HG03103 (cell line): ENCODE results near the gene CAMK4.
"Not testable (repeated sequence)": the region's sequence is repeated elsewhere in the genome, so short reads cannot be mapped to it uniquely, and the experiment has no call there.

ENCODE experiments used
- ATAC-seq: cut with Tn5 transposase; IDR thresholded peaks from one replicate; pipeline ENCODE4 v1.9.1; 2021; ENCODE audit warnings: low read depth; ENCODE audit not compliant: unreplicated experiment

Gene CAMK4

DNA sequence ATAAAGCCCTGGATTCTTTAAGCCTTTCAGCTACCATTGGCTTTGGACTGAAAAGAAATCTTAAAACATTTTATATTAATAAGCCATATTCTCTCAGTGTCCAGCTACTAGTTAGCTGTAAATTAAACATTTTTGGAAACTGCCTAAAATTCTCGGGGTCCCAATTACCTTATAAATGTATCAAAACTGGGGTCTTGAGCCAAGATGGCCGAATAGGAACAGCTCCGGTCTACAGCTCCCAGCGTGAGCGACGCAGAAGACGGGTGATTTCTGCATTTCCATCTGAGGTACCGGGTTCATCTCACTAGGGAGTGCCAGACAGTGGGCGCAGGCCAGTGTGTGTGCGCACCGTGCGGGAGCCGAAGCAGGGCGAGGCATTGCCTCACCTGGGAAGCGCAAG is 77.9 kb downstream of the CAMK4 start:
- ATAC-seq: not testable (repeated sequence)

DNA sequence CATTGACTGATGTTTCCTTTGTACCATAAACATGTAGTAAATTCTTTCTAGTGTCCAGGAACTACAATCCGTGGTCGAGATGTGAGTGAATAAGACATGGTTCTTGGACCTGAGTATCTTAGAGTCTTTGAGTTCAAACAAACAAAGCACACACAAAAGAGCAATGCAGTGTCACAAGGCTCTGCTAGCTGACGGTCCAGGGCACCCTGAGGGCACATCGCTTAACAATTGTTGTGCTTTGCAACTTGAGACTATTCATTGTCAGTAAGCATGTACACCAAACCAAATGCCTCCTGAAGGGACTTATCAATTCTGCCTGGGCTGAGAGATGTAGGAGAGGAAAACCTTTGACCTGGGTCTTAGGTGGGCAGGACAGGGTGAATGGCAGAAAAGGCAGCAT is 84.8 kb downstream of the CAMK4 start:
- ATAC-seq: no peak

DNA sequence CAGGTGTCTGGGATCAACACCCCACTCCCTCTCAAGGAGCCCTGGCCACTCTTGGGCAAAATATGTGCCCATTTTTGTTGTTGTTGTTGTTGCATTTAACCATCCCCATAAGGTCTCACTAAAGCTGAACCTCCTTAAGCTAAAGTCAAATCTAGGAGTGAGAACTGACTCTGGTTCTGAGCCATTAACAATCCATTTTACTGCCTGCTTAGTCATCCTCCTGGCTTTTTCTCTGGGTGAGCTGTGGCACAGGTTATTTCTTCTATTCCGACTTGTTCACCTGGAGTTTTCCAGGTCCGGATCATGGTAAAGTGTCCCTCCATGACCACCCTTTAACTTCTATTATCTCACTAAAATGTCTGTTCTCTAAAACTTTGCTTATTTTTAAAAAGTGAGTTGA is 85.2 kb downstream of the CAMK4 start:
- no peak for ATAC-seq

DNA sequence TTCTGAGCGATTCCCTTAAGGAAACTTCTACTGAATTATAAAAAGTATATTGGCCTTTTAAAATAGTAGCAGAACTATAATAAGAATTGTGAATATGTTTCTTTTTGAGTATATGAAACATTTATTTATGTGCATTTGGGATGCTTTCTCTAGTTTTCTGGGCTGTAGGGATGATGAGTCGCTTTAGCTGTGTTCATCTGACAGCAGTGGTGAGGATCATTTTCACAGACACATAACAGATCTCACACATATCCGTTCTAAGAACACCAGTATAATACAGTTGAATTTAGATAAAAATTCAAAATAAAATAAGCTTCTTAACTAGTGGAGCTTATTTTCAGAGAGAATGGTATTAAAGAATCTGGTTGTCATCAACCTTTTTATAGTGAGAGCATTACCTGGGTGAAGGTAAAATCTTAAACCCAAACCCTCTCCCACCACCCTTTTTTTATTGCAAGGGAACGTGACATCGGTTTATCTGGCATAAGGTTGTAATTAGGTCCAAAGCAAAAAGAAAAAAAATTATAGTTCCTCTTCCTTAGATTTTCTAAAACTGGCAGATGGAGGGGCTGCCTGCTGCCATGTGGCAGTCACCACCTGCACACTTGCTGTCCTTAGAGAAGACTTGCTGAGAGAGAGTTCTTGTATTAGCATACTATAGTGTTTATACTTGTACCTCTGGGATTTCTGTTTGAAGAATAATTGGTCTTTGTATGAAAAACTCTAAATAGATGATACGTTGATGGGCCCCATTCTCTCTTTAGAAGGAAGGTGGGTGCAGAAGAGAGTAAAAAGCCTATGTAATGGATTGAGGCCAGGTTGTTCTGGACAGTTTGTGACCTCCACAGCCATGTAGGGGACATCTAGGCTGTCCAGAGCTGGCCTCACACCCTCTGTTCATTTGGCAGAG is 86.8 kb downstream of the CAMK4 start:
- no peak for ATAC-seq

DNA sequence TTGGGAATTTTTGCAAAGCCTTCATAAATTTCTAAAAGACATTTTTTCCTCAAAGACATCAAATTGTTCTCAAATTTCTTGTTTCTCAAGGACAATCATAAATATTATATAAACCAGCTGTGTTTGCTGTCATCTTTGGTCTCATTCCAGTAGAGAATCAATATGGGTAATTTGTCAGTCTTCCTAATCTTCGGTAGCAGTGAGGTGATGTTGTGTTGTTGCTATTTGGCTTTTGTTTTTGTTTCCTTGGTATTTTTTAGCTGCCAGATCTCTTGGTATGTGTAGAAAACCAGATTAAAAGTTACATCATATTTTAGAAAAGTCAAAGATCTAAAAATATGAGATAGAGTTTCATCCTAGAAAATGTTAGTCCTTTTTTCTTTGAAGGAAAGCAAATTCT is 87.5 kb downstream of the CAMK4 start:
- no peak for ATAC-seq

DNA sequence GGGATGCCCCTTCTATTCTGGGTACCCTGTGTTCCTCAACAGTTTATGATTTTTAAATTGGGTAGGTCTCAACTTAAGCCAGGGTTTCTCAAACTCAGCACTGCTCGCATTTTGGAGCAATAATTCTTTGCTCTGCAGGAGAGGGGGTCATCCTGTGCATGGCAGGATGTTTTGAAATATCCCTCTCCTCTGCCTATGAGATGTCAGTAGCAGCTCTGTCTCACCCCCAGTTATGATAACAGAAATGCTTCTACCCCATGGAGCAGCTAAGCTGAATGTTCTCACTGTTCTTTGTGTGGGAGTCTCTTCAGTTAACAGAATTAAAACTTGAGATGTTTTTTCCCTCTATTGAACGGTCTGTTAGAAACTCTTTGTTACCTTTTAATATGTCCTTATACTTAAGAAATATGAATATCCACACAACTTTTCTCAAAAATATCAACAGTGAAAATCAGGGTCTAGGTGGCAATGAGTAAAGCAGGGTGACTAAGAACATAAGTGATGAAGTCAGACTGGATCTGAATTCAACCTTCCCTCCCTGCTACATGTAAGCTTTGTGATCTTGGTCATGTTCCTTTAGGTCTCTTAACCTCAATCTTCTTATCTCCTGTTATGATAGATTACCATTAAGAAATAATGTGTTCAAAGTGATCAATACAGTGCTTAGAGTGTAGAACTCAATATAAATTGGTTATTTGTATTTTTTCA is 89.0 kb downstream of the CAMK4 start:
- ATAC-seq: no peak

DNA sequence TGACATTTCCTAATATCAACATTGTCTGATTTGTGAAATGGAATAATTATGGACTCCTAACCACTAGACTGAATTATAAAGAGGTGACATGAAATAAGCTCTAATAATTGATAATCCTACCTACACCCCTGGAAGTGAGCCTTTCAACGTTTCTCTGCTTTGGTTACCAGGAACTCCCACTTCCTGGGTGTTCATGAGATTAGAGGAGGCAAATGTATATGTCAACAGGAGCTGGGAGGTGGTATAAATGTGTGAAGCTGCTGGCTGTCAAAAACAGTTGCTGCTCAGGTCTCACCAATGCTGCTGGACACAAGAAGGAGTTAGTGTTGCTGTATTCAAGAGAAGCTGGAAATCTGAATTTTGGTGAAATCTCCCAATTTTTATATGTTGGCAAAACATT is 96.8 kb downstream of the CAMK4 start:
- no peak for ATAC-seq

DNA sequence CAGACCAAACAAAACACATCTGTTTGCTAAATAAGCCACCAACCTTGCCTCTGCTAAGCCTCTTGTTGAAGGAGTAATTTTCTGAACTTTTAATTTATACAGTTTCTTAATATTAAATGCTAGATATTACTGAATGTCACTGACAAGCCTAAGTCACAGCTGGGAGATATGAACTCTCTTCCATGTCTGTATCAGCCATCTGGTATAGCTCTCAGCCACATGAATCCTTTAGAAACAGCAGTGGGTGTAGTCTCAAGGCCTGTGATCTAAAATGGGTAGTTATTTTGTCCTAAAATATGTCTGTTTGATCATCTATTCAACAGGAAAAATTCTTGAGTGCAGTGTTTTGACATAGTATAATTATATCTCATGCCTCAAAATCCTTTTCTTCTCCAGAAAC is 97.2 kb downstream of the CAMK4 start:
- no peak for ATAC-seq

DNA sequence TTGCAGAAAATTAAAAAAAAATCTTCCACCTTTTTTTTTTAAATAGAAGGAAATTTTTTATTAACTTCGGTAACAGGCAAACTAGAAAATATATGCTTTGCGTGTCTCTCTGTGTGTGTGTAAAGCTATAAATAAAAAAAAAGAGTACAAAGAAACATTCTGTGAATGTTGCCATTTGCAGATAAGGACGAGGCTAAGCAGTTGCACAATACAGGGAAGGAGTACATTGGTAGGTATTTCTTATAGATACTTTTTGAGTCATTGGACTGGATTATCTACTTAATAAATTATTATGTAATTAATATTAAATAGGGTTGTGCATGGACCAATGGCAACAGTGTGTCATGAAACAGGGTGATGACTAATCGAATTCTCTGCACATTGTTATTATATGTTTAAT is 102.4 kb downstream of the CAMK4 start:
- no peak for ATAC-seq

DNA sequence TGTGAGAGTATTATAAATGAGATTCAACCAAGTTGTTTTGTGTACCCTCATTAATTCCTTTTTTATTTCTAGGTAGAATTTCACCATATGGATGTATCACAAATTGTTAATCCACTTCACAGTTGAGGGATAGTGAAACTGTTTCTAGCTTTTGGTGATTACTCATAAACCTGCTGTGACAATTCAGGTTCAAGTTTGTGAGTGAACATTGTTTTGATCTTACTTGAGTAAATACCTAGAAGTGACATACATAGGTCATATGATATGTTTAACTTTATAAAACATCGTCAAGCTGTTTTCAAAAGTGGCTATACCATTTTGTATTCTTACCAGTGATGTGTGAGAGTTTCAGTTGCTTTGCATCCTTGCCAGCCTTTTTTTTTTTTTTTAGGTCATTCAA is 112.9 kb downstream of the CAMK4 start:
- no peak for ATAC-seq

DNA sequence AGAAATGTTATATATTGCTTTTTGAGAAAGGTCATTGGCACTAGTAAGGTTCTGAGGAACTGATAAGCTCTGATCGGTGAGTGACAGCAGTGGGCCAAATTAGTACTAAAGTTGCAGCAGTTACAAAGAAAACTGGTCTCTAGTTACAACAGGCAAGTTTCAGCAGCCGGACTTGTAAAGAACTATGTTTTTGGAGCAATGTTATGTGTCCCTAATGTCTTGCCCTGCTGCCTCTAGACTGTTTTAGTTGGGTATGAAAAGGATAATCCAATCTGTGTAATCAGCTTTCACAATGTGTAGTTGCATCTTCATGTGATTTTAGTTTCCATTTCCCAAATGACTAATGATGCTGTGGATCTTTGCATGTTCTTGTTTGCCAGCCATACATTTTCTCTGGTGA is 113.5 kb downstream of the CAMK4 start:
- ATAC-seq: peak; percentile 58

DNA sequence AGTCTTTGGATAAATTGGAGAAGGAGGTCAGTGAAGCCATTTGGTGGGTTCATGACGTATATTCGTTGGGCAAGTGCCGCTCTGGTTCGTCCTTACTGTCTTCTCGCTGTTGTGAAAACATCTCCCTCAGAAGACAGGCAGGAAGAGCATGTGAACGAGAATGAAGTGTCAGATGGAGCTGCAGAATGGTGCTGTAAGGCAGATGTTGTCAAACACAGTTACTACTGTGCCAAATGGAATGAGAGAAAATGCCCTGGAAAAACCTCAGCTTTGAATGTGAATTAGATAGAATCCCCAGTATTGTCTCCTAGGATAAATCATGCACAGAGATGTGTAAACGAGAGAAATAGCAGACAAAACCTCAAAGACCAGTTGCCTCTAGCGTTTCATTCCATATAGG is 121.5 kb downstream of the CAMK4 start:
- no peak for ATAC-seq

DNA sequence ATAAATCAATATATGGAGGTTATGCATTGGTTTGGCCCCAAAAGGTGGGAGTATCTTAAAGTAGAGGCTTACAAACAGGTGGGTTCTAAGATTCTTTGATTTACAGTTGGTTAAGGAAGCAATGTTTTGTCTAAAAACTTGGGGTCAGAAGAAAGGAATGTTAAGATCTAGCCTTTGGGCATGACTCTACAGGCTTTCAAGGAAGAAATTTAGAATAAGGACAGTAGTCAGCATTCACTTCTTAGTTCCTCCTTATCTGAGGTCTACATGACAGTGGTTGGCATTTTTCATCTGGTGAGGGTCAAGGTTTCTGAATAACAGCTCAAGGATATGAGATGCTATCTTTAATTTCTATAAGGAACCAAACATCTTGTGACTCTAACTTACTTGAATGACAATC is 122.8 kb downstream of the CAMK4 start:
- ATAC-seq: no peak

DNA sequence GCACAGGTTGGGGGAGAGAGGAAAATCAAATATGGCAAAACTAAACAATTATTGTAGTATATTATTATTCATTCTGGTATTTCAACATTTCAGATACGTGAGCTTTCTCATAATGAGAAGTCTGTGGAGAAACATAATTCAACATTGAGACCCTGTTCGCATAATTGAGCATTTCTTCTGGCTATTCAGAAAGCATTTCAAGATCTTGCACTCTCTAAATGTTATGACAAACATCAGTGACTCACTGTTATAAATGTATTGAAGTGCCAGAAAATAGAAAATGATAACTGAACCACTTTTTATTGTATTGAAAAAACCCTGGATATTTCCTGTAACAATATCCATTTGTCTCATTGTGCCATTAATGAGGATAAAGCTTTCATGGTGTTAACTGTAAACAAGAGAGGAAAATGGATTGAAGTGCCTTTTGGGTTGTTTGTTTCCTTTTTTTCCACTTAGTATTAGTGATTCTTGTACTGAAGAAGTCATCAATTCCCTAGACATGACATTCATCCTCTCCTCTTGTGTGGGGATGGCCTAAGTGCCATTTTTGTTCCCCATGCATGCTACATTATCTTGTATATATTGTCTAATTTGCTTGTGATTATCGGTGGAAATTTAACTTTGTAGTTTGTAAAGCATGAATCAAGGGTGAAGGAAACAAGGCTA is 124.6 kb downstream of the CAMK4 start:
- no peak for ATAC-seq

DNA sequence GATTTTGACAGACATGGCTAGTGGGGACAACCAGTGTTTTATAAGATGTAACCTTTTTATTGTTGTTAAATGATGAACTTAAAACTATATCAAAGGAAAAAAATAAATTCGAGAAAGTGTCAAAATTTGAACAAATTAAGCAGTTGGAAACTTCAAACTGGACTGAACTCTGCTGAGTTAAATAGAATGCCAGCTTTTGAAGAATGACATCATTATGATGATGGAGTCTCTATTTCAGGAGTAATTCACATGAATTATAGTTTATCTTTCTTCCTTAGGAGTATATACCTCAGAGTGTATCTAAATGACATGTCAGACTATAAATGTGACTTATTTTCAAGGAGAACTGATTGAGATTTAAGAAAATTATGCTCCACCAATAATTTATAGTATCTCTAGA is 125.2 kb downstream of the CAMK4 start:
- ATAC-seq: no peak

DNA sequence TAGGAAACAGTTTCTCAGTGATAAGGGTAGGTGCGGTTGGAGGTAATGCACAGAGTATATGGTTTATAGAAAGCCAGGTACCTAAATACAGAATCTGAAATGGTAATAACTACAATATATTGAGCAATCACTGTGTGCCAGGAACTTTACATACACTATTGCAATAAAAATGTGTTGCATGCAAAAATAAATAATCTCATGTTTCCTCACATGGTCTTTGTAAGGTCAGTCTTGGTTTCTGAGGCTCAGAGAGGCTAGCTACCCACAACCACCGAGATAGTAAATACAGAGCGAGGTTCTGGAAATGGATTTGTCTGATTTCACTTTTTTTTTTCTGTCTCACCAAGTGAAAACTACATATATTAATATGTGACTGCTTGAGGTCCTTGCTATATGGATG is 128.9 kb downstream of the CAMK4 start:
- ATAC-seq: no peak

DNA sequence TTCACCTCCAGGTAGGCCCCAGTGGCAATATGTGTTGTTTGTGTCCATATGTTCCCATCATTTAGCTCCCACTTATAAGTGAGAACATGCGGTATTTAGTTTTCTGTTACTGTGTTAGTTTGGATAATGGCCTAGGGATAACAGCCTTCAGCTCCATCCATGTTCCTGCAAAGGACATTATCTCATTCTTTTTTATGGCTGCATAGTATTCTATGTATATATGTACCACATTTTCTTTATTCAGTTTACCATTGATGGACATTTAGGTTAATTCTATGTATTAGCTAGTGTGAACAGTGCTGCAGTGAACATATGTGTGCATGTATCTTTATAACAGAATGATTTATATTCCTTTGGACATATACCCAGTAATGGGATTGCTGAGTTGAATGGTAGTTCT is 134.5 kb downstream of the CAMK4 start:
- not testable (repeated sequence) for ATAC-seq

DNA sequence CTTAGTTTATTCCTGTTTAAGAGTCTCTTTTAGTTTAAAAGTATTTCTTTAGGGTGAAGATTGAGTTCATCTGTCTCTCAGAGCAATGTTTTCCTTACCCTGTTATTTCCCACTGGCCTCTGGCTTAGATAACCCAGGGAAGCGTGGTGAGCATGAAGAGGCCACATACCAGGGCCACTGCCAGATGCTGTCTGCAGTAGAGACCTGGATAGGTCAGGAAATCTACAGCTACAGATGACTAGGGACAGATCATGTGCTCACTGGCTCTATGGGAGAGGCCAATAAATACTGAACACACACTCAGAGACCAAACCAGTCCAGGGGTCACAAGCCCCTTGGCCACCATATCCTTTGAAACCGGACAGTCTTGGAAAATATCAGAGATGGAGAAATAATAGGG is 136.0 kb downstream of the CAMK4 start:
- ATAC-seq: no peak

DNA sequence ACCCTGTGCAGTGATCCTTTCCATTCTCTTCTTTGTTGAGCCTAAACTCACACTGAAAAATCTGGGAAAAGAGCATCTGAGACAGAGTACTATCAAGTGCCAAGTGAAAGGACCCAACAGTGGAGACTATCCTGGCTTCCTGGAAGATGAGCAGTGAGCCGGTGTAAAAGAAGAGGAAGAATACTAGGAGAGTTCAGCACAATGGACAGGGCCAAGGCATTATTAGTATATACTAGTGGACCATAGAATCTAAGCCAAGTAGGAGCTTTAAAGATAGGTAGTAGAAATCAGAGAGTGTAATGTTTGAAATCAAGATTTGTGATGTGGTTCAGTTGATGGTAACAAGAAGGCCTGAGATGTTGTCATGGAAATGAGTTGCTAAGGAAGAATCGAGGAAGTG is 140.8 kb downstream of the CAMK4 start:
- ATAC-seq: no peak

DNA sequence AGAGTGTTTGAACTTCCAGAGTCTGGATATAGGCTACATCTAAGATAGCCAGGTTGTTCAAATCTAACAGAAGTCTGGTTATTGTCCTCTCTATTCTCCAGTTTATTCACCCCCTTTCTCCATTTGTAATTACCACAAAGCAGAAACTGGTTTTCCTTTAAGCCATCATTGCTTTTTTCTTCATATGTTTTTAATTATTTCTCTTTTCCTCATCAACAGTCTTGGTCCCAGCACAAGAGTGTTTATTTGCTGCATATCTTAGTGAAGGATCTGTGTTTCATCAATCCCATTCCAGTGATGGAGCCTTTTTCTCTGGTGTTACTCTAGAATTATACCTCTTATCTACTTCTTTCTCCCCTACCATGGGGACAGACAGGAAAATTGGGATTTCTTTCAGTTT is 142.2 kb downstream of the CAMK4 start:
- ATAC-seq: no peak

DNA sequence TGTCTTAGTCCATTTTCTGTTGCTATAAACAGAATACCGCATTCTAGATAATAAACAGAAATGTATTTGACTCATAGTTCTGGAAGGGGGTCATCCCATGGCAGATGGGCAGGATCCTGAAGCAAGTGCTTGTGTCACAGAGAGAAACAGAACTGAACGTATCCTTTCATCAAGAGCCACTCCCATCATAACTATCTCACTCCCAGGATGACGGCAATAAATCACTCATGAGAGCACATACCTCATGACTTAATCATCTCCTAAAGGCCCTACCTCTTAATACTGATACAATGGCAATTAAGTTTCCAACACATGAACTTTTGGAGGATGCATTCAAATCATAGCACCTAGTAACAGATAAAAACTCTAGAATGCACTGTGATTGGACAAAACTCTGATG is 142.9 kb downstream of the CAMK4 start:
- no peak for ATAC-seq

DNA sequence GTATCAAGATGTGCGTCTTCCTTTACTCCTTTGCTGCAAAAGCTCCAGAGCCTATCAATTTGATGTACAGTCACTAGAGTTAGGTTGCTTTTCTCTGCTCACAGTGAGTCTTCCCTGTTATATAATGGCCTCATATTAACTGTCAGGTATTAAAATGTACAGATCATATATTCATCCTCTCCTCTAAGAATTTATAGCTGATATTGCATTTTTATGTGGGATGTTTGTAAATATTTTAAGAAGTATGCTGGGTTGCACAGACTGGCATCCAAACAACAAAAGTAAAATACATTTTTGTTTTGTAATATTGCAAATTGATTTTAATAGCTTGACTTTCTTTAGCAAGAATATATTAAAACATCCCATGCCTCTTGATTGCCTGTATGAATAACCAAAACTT is 148.6 kb downstream of the CAMK4 start:
- ATAC-seq: no peak
